Stomach (tissue), 9 donors: ENCODE measurements around the gene ALPP. TPM values are rescaled to one million over a fixed set of nuclear protein-coding genes. Genes with fewer than 3 reads are reported as not detected.
"Not testable (repeated sequence)": the region's sequence is repeated elsewhere in the genome, so short reads cannot be mapped to it uniquely, and the experiment has no call there.

Source experiments
- DNase-seq, 2 donors: peaks; one replicate each; pipeline versions ENCODE4 v3.0.0 to v3.0.0-alpha.2; 2013 to 2019
- H3K27ac ChIP-seq, 5 donors: fragments of 200-600 bp in 4 of 5; sonication (generic) in 4 of 5; one replicate each; pipeline ENCODE4 v1.5.1; 2013 to 2019; ENCODE audit warnings: mild to moderate bottlenecking in 1 of 5, moderate library complexity in 1 of 5
- H3K27me3 ChIP-seq, 3 donors: fragments of 200-600 bp; sonication (generic); one replicate each; pipeline ENCODE4 v1.5.1; 2017 to 2019; ENCODE audit warnings: mixed run types in 1 of 3
- H3K36me3 ChIP-seq, 4 donors: fragments of 200-600 bp; sonication (generic); 1 replicate in 3 of 4; 2 replicates in 1 of 4; pipeline ENCODE4 v1.5.1; 2016 to 2019
- H3K4me1 ChIP-seq, 4 donors: fragments of 200-600 bp; sonication (generic); one replicate each; pipeline ENCODE4 v1.5.1; 2016 to 2019
- H3K4me3 ChIP-seq, 4 donors: fragments of 200-600 bp; sonication (generic) in 3 of 4; one replicate each; pipeline ENCODE4 v1.5.1; 2016 to 2019; ENCODE audit warnings: mild to moderate bottlenecking in 1 of 4
- H3K9me3 ChIP-seq, 4 donors: fragments of 200-600 bp; sonication (generic); one replicate each; pipeline ENCODE4 v1.5.1; 2016 to 2019
- CTCF ChIP-seq, 7 experiments: fragments of 450-650 bp in 4 of 7; fragments of 200-600 bp in 3 of 7; sonication (generic) in 3 of 7; IDR thresholded peaks; one replicate each; pipeline ENCODE4 v1.5.1; 2016 to 2019; ENCODE audit warnings: antibody characterized with exemption in 7 of 7, control low read depth in 2 of 7, mild to moderate bottlenecking in 1 of 7
- EP300 ChIP-seq: sonication (generic); formaldehyde crosslinking; IDR thresholded peaks from one replicate; pipeline ENCODE4 v1.6.1; 2017; ENCODE audit warnings: antibody characterized with exemption
- POLR2A ChIP-seq, 4 donors: fragments of 450-650 bp; IDR thresholded peaks; one replicate each; pipeline ENCODE4 v1.6.1; 2016; ENCODE audit warnings: antibody characterized with exemption in 4 of 4, control low read depth in 2 of 4, mild to moderate bottlenecking in 1 of 4, moderate library complexity in 1 of 4
- POLR2AphosphoS5 ChIP-seq, 3 donors: sonication (generic); formaldehyde crosslinking; IDR thresholded peaks; one replicate each; pipeline ENCODE4 v1.6.1; 2016; ENCODE audit warnings: antibody characterized with exemption in 3 of 3
- WGBS, 5 donors: extraction: QIAGEN DNeasy Blood & Tissue Kit in 3 of 5; methylation state at CpG; one replicate each; pipeline versions ENCODE4 v1.1.5 to v1.1.7; 2013 to 2018; 5-methylcytosine and 5-hydroxymethylcytosine counted together
- intact Hi-C: fragments of 100-400 bp; cut with DNase I; formaldehyde crosslinking; loops from one replicate; pipeline ENCODE4 v1.15.1; 2023; ENCODE audit warnings: low total_unique reads
- polyA plus RNA-seq, 3 donors: library from polyadenylated mRNA; stranded (reverse); fragments of 200-250 nt; gene quantifications; one replicate each; pipeline ENCODE4 v1.2.3, GENCODE V29; 2013
- total RNA-seq, 5 donors: library from RNA; depleted of rRNA; stranded (reverse); fragments of >200 nt; gene quantifications; one replicate each; pipeline versions ENCODE4 v1.1.0 to v1.2.3, GENCODE V29; 2014 to 2016
- donor health status: healthy with polysubstance abuse.
- donor health status: Bipolar disorder and iron deficiency.
- donor health status: healthy.

ALPP gene
- total and polyA plus RNA-seq, 8 donors: not detected

- no peak overlapping the region for H3K27ac ChIP-seq
- H3K4me1 ChIP-seq: no peaks in the 10 kb centered on the region
- no peaks in the 10 kb centered on the region for H3K9me3 ChIP-seq
- DNase-seq: no peak
- intact Hi-C loops: no loop called here
- no peaks in the 10 kb centered on the region for H3K36me3 ChIP-seq
- H3K27me3 ChIP-seq: peaks cover 5 to 53% (median 6%) of the 10 kb centered on the region in 3 donors
- no peak overlapping the region for H3K4me3 ChIP-seq
- TF ChIP-seq EP300 (no peak), POLR2AphosphoS5 (IDR thresholded peaks at IDR 0.05) (no peak), CTCF (IDR thresholded peaks at IDR 0.05) (no peak), POLR2A (IDR thresholded peaks at IDR 0.05) (no peak)
- 84 to 91% (median 86%) methylated on average over 7 of the region's 7 CpGs for WGBS, 5 donors
Measured at GRCh38 chr2:232376713-232377112, 1.8 kb upstream of the ALPP start.

- H3K36me3 ChIP-seq: no peaks in the 10 kb centered on the region
- no peaks in the 10 kb centered on the region for H3K4me1 ChIP-seq
- intact Hi-C loops: no loop called here
- no peaks in the 10 kb centered on the region for H3K9me3 ChIP-seq
- TF ChIP-seq CTCF (IDR thresholded peaks at IDR 0.05) (no peak), EP300 (no peak), POLR2A (IDR thresholded peaks at IDR 0.05) (no peak), POLR2AphosphoS5 (IDR thresholded peaks at IDR 0.05) (no peak)
- no peak overlapping the region for H3K27ac ChIP-seq
- peaks cover 10 to 59% (median 12%) of the 10 kb centered on the region in 3 donors for H3K27me3 ChIP-seq
- no peak for DNase-seq
- no peak overlapping the region for H3K4me3 ChIP-seq
- WGBS, 5 donors: 86 to 96% (median 89%) methylated on average over 7 of the region's 7 CpGs
Measured at GRCh38 chr2:232377319-232377718, 1.2 kb upstream of the ALPP start.

GRCh38 chr2:232377841-232378734 lies 463 bp upstream of the ALPP start:
- 69 to 81% (median 75%) methylated on average over 12 to 17 of the region's 17 CpGs for WGBS, 5 donors
- H3K27me3 ChIP-seq: peaks cover 10 to 67% (median 17%) of the 10 kb centered on the region in 3 donors
- H3K4me1 ChIP-seq: no peaks in the 10 kb centered on the region
- no peak for DNase-seq
- intact Hi-C loops: no loop called here
- H3K9me3 ChIP-seq: no peaks in the 10 kb centered on the region
- no peak overlapping the region for H3K4me3 ChIP-seq
- H3K36me3 ChIP-seq: no peaks in the 10 kb centered on the region
- no peak overlapping the region for H3K27ac ChIP-seq
- TF ChIP-seq CTCF (IDR thresholded peaks at IDR 0.05) (no peak), EP300 (no peak), POLR2A (IDR thresholded peaks at IDR 0.05) (no peak), POLR2AphosphoS5 (IDR thresholded peaks at IDR 0.05) (no peak)

GRCh38 chr2:232379610-232380590 lies 1.3 kb downstream of the ALPP start:
- intact Hi-C loops, H3K27ac ChIP-seq, H3K4me1 ChIP-seq, H3K4me3 ChIP-seq, H3K9me3 ChIP-seq, DNase-seq, H3K36me3 ChIP-seq: not testable (repeated sequence)
- 84 to 89% (median 88%) methylated on average over 17 to 39 of the region's 41 CpGs for WGBS, 5 donors
- peaks cover 10 to 85% (median 29%) of the 10 kb centered on the region in 3 donors for H3K27me3 ChIP-seq

GRCh38 chr2:232381204-232382031 lies 2.9 kb downstream of the ALPP start:
- H3K4me3 ChIP-seq, H3K4me1 ChIP-seq, intact Hi-C loops, H3K36me3 ChIP-seq, H3K9me3 ChIP-seq, DNase-seq, H3K27ac ChIP-seq: not testable (repeated sequence)
- peaks cover 12 to 93% (median 42%) of the 10 kb centered on the region in 3 donors for H3K27me3 ChIP-seq
- 22 to 33% (median 30%) methylated on average over 19 to 58 of the region's 59 CpGs for WGBS, 5 donors
